ENCODE results near the gene MT1H.

MT1H gene

DNA sequence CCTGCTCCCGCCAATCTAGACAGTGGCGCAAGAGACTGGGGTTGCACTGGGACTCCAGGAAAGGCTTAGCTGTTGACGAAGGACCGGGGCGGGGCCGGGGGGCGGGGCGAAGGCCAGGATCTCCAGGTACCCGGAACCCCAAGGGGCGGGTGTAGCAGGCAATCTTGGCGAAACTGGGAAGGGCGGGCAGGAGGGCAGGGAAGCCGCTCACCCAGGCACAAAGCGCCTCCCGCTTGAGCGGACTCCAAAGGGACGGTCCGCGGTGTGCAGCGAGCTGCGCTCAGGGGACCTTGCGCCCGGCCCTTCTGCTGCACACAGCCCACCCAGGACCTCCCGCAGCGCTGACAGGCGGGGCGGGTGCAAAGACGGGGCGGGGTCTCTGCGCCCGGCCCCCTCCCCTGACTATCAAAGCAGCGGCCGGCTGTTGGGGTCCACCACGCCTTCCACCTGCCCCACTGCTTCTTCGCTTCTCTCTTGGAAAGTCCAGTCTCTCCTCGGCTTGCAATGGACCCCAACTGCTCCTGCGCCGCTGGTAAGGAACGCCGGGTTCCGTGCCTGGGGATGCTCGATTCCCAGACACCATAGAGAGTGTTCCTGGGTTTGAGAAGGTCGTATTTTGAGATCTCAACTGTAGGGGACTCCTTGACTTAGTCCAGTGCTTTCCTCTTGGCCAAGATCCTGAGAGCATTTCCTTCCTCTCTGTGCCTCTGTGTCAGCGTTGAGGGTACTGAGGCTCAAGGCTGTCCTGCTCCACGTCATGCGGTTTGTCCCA lies 11.9 kb upstream of the MT1H start, which contains the start of gene MT1F:
TSS of gene MT1F (plus strand) at position 405 of the 772 bp plus-strand sequence. CDS start at position 505, 100 bp downstream.
- H3K9me3 ChIP-seq (ENCODE audit: control insufficient read depth, insufficient read depth, low read depth, low read length) = no peaks in the 10 kb centered on the region
- H3K4me1 ChIP-seq (ENCODE audit: control insufficient read depth, insufficient read depth, low read length) = no peaks in the 10 kb centered on the region; the same call in 1 of the 2 replicates
- H3K27ac ChIP-seq (ENCODE audit: extremely low read depth, low read depth, low read length) = peak within 1 kb of the TSS; percentile 46; the same call in 1 of the 2 replicates
- ChIA-PET CTCF (no interaction called here), POLR2A (interaction anchor here (0.6 to 1.2 kb wide), 5 partner anchors 11 to 107 kb away, joined by 3 to 7 read pairs (median 5); partner anchors contain the start of genes MT1X and MT2A)
- H3K4me3 ChIP-seq (ENCODE audit: low read depth, low read length) = peak within 1 kb of the TSS; percentile 43
- peak; percentile 65; the same call in 1 of the 2 replicates for TF ChIP-seq ZNF777 (tag by site-specific recombination; IDR thresholded peaks at IDR 0.05; ENCODE audit: borderline replicate concordance)
- TF ChIP-seq GLIS1 (tag by site-specific recombination; IDR thresholded peaks at IDR 0.05) = peak; percentile 79
- no peak for TF ChIP-seq MZF1 (tag by site-specific recombination; IDR thresholded peaks at IDR 0.05; ENCODE audit: borderline replicate concordance)
- TF ChIP-seq, protein P1, sequence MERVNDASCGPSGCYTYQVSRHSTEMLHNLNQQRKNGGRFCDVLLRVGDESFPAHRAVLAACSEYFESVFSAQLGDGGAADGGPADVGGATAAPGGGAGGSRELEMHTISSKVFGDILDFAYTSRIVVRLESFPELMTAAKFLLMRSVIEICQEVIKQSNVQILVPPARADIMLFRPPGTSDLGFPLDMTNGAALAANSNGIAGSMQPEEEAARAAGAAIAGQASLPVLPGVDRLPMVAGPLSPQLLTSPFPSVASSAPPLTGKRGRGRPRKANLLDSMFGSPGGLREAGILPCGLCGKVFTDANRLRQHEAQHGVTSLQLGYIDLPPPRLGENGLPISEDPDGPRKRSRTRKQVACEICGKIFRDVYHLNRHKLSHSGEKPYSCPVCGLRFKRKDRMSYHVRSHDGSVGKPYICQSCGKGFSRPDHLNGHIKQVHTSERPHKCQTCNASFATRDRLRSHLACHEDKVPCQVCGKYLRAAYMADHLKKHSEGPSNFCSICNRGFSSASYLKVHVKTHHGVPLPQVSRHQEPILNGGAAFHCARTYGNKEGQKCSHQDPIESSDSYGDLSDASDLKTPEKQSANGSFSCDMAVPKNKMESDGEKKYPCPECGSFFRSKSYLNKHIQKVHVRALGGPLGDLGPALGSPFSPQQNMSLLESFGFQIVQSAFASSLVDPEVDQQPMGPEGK (tag by site-specific recombination; IDR thresholded peaks at IDR 0.05) = peak; percentile 47; the same call in 1 of the 2 replicates
- peak; percentile 65; the same call in 1 of the 2 replicates for TF ChIP-seq KLF9 (tag by site-specific recombination; IDR thresholded peaks at IDR 0.05; ENCODE audit: low read depth)
- TF ChIP-seq GLIS2 (tag by site-specific recombination; IDR thresholded peaks at IDR 0.05) = peak; percentile 85
- TF ChIP-seq ZXDB (tag by site-specific recombination; IDR thresholded peaks at IDR 0.05) = 0 out of 2 replicates have a peak, but pooled peaks have one; percentile 29
- TF ChIP-seq ZBTB17 (tag by site-specific recombination; IDR thresholded peaks at IDR 0.05) = peak; percentile 55
- TF ChIP-seq ZNF335 (tag by site-specific recombination; conservative IDR thresholded peaks at IDR 0.05) = peak; percentile 78
- peak; percentile 57 for TF ChIP-seq KLF16 (tag by site-specific recombination; IDR thresholded peaks at IDR 0.05)
- no peak for TF ChIP-seq ZNF211 (tag by site-specific recombination; IDR thresholded peaks at IDR 0.05; ENCODE audit: low read depth)
- peak; percentile 57; the same call in 1 of the 2 replicates for TF ChIP-seq ZFP69B (tag by site-specific recombination; IDR thresholded peaks at IDR 0.05)
- no peak for TF ChIP-seq ZNF747 (tag by site-specific recombination; IDR thresholded peaks at IDR 0.05)
- peak; percentile 60; the same call in 1 of the 2 replicates for TF ChIP-seq ZBTB20 (tag by site-specific recombination; IDR thresholded peaks at IDR 0.05)
- TF ChIP-seq KLF1 (tag by site-specific recombination; IDR thresholded peaks at IDR 0.05) = peak; percentile 69
- no peak for TF ChIP-seq ZNF16 (tag by site-specific recombination; IDR thresholded peaks at IDR 0.05; ENCODE audit: low read depth)
- peak; percentile 25 for TF ChIP-seq ZIC2 (tag by site-specific recombination; IDR thresholded peaks at IDR 0.05)
- TF ChIP-seq, protein P2, sequence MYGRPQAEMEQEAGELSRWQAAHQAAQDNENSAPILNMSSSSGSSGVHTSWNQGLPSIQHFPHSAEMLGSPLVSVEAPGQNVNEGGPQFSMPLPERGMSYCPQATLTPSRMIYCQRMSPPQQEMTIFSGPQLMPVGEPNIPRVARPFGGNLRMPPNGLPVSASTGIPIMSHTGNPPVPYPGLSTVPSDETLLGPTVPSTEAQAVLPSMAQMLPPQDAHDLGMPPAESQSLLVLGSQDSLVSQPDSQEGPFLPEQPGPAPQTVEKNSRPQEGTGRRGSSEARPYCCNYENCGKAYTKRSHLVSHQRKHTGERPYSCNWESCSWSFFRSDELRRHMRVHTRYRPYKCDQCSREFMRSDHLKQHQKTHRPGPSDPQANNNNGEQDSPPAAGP (tag by site-specific recombination; IDR thresholded peaks at IDR 0.05) = 0 out of 2 replicates have a peak, but pooled peaks have one; percentile 22
- no peak for TF ChIP-seq ZNF350 (tag by site-specific recombination; IDR thresholded peaks at IDR 0.05)
- TF ChIP-seq, protein P3, sequence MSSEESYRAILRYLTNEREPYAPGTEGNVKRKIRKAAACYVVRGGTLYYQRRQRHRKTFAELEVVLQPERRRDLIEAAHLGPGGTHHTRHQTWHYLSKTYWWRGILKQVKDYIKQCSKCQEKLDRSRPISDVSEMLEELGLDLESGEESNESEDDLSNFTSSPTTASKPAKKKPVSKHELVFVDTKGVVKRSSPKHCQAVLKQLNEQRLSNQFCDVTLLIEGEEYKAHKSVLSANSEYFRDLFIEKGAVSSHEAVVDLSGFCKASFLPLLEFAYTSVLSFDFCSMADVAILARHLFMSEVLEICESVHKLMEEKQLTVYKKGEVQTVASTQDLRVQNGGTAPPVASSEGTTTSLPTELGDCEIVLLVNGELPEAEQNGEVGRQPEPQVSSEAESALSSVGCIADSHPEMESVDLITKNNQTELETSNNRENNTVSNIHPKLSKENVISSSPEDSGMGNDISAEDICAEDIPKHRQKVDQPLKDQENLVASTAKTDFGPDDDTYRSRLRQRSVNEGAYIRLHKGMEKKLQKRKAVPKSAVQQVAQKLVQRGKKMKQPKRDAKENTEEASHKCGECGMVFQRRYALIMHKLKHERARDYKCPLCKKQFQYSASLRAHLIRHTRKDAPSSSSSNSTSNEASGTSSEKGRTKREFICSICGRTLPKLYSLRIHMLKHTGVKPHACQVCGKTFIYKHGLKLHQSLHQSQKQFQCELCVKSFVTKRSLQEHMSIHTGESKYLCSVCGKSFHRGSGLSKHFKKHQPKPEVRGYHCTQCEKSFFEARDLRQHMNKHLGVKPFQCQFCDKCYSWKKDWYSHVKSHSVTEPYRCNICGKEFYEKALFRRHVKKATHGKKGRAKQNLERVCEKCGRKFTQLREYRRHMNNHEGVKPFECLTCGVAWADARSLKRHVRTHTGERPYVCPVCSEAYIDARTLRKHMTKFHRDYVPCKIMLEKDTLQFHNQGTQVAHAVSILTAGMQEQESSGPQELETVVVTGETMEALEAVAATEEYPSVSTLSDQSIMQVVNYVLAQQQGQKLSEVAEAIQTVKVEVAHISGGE (tag by site-specific recombination; conservative IDR thresholded peaks at IDR 0.05; ENCODE audit: low read depth) = peak; percentile 26; the same call in 1 of the 2 replicates
- TF ChIP-seq ZNF600 (tag by site-specific recombination; IDR thresholded peaks at IDR 0.05) = peak; percentile 77
- TF ChIP-seq, protein P4, sequence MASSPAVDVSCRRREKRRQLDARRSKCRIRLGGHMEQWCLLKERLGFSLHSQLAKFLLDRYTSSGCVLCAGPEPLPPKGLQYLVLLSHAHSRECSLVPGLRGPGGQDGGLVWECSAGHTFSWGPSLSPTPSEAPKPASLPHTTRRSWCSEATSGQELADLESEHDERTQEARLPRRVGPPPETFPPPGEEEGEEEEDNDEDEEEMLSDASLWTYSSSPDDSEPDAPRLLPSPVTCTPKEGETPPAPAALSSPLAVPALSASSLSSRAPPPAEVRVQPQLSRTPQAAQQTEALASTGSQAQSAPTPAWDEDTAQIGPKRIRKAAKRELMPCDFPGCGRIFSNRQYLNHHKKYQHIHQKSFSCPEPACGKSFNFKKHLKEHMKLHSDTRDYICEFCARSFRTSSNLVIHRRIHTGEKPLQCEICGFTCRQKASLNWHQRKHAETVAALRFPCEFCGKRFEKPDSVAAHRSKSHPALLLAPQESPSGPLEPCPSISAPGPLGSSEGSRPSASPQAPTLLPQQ (tag by site-specific recombination; IDR thresholded peaks at IDR 0.05) = peak; percentile 74
- TF ChIP-seq ZBTB48 (tag by site-specific recombination; IDR thresholded peaks at IDR 0.05) = 0 out of 2 replicates have a peak, but pooled peaks have one; percentile 14
- TF ChIP-seq SP2 (tag by site-specific recombination; IDR thresholded peaks at IDR 0.05) = peak; percentile 79
- H3K36me3 ChIP-seq (ENCODE audit: control insufficient read depth in 2 of 2, insufficient read depth in 1 of 2, low read length in 2 of 2) = no peaks in the 10 kb centered on the region
